ENCODE results near the gene SPAG16.

The SPAG16 gene

GRCh38 chr2:214156971-214157370, 872.7 kb downstream of the SPAG16 start (continued):
- TF ChIP-seq PATZ1 (CRISPR knock-in tag; IDR thresholded peaks at IDR 0.05; ENCODE audit: borderline replicate concordance) (no peak), CSRNP3 (CRISPR knock-in tag; IDR thresholded peaks at IDR 0.05) (no peak), GLIS3 (CRISPR knock-in tag; IDR thresholded peaks at IDR 0.05) (no peak), TSHZ2 (CRISPR knock-in tag; IDR thresholded peaks at IDR 0.05) (no peak)

- no peak for TF ChIP-seq TOX (CRISPR knock-in tag; IDR thresholded peaks at IDR 0.05; ENCODE audit: borderline replicate concordance)
- no peak for TF ChIP-seq ZNF565 (CRISPR knock-in tag; conservative IDR thresholded peaks at IDR 0.05; ENCODE audit: low read depth)
- no peak for TF ChIP-seq POU6F1 (CRISPR knock-in tag; IDR thresholded peaks at IDR 0.05; ENCODE audit: borderline replicate concordance, low read depth)
- TF ChIP-seq SNAI2 (CRISPR knock-in tag; IDR thresholded peaks at IDR 0.05), result no peak
- TF ChIP-seq CSDC2 (CRISPR knock-in tag; IDR thresholded peaks at IDR 0.05), result no peak
- TF ChIP-seq ZNF8 (CRISPR knock-in tag; IDR thresholded peaks at IDR 0.05), result no peak
- TF ChIP-seq TCF4 (CRISPR knock-in tag; IDR thresholded peaks at IDR 0.05; ENCODE audit: borderline replicate concordance), result no peak
- TF ChIP-seq BACH2 (CRISPR knock-in tag; IDR thresholded peaks at IDR 0.05; ENCODE audit: borderline replicate concordance), result no peak
- no peak for TF ChIP-seq CREB5 (CRISPR knock-in tag; IDR thresholded peaks at IDR 0.05; ENCODE audit: low read depth)
- TF ChIP-seq ZFP30 (CRISPR knock-in tag; IDR thresholded peaks at IDR 0.05), result no peak
- no peak for TF ChIP-seq ZC3H10 (CRISPR knock-in tag; IDR thresholded peaks at IDR 0.05)
- no peak for TF ChIP-seq PPARA (CRISPR knock-in tag; IDR thresholded peaks at IDR 0.05; ENCODE audit: borderline replicate concordance)
- no peak for ATAC-seq
Measured at GRCh38 chr2:214158851-214159250, 874.6 kb downstream of the SPAG16 start.

GRCh38 chr2:214169281-214169680, 885.0 kb downstream of the SPAG16 start:
- ATAC-seq, result no peak
- TF ChIP-seq ESRRG (CRISPR knock-in tag; IDR thresholded peaks at IDR 0.05) (no peak), OSR1 (CRISPR knock-in tag; IDR thresholded peaks at IDR 0.05) (no peak), CREB5 (CRISPR knock-in tag; IDR thresholded peaks at IDR 0.05; ENCODE audit: low read depth) (no peak), CSDC2 (CRISPR knock-in tag; IDR thresholded peaks at IDR 0.05) (no peak), SNAI2 (CRISPR knock-in tag; IDR thresholded peaks at IDR 0.05) (no peak)

GRCh38 chr2:214169736-214170135, 885.5 kb downstream of the SPAG16 start:
- ATAC-seq, result 0 out of 3 replicates have a peak, but pooled peaks have one; percentile 45
- no peak for TF ChIP-seq ZFP3 (CRISPR knock-in tag; IDR thresholded peaks at IDR 0.05)
- TF ChIP-seq TOX (CRISPR knock-in tag; IDR thresholded peaks at IDR 0.05; ENCODE audit: borderline replicate concordance), result no peak
- no peak for TF ChIP-seq BACH2 (CRISPR knock-in tag; IDR thresholded peaks at IDR 0.05; ENCODE audit: borderline replicate concordance)
- TF ChIP-seq RARB (CRISPR knock-in tag; IDR thresholded peaks at IDR 0.05), result no peak
- TF ChIP-seq GLIS3 (CRISPR knock-in tag; IDR thresholded peaks at IDR 0.05), result no peak
- no peak for TF ChIP-seq OSR1 (CRISPR knock-in tag; IDR thresholded peaks at IDR 0.05)
- no peak for TF ChIP-seq ZNF565 (CRISPR knock-in tag; conservative IDR thresholded peaks at IDR 0.05; ENCODE audit: low read depth)
- TF ChIP-seq CSDC2 (CRISPR knock-in tag; IDR thresholded peaks at IDR 0.05), result no peak
- no peak for TF ChIP-seq CSRNP3 (CRISPR knock-in tag; IDR thresholded peaks at IDR 0.05)
- no peak for TF ChIP-seq ESRRG (CRISPR knock-in tag; IDR thresholded peaks at IDR 0.05)
- no peak for TF ChIP-seq CREB5 (CRISPR knock-in tag; IDR thresholded peaks at IDR 0.05; ENCODE audit: low read depth)
